HepG2 (cell line): Measurements from ENCODE around the gene FABP1.

Source experiments
- ASH2L ChIP-seq: fragments of 300-600, 200-600 bp; sonication (generic); IDR thresholded peaks from 2 replicates; pipeline ENCODE4 v1.7.0; 2017; ENCODE audit warnings: low read depth, mild to moderate bottlenecking, moderate library complexity, mixed read lengths, low read length; ENCODE audit not compliant: insufficient read length
- ATF3 ChIP-seq: sonication (generic); formaldehyde crosslinking; IDR thresholded peaks from 2 replicates; pipeline ENCODE4 v1.4.0; 2020; ENCODE audit warnings: missing genetic modification reagents
- CTCF ChIP-seq: sonication (generic); formaldehyde crosslinking; IDR thresholded peaks from 2 replicates; pipeline ENCODE4 v1.5.0; 2020; ENCODE audit warnings: mild to moderate bottlenecking, missing genetic modification reagents, moderate library complexity
- EZH2 ChIP-seq: conservative IDR thresholded peaks from 2 replicates; pipeline ENCODE4 v1.6.1; 2012; ENCODE audit warnings: mild to moderate bottlenecking, low read depth, low read length, moderate library complexity
- KLF6 ChIP-seq: IDR thresholded peaks from 2 replicates; pipeline ENCODE4 v1.8.0; 2016; ENCODE audit warnings: missing biosample characterization, missing genetic modification reagents
- NR1H2 ChIP-seq: sonication (generic); formaldehyde crosslinking; IDR thresholded peaks from 2 replicates; pipeline ENCODE4 v1.8.1; 2022; ENCODE audit warnings: low read depth, missing genetic modification reagents, borderline replicate concordance
- POLR2A ChIP-seq, 2 experiments: IDR thresholded peaks; 2 replicates each; pipeline ENCODE4 v1.6.1; 2011; ENCODE audit warnings: low read depth in 2 of 2, low read length in 2 of 2, mild to moderate bottlenecking in 1 of 2, moderate library complexity in 1 of 2; ENCODE audit not compliant: insufficient read depth in 1 of 2
- RNF2 ChIP-seq: fragments of 450-650 bp; conservative IDR thresholded peaks from 2 replicates; pipeline ENCODE4 v1.6.1; 2016; ENCODE audit warnings: low read depth
- ZBTB21 ChIP-seq: sonication (generic); formaldehyde crosslinking; IDR thresholded peaks from 2 replicates; pipeline ENCODE4 v1.4.0; 2020; ENCODE audit warnings: missing genetic modification reagents
- ZNF737 ChIP-seq: sonication (generic); formaldehyde crosslinking; IDR thresholded peaks from 2 replicates; pipeline ENCODE4 v1.5.0; 2020; ENCODE audit warnings: missing genetic modification reagents, mild to moderate bottlenecking, borderline replicate concordance
- ZNF782 ChIP-seq: sonication (generic); formaldehyde crosslinking; IDR thresholded peaks from 2 replicates; pipeline ENCODE4 v1.4.0; 2020; ENCODE audit warnings: missing genetic modification reagents, mild to moderate bottlenecking, borderline replicate concordance
- TF ChIP-seq, protein P1 (sequence below): sonication (generic); formaldehyde crosslinking; IDR thresholded peaks from 2 replicates; pipeline ENCODE4 v1.9.0; 2021; ENCODE audit warnings: missing genetic modification reagents, borderline replicate concordance

- TF ChIP-seq RNF2 (no peak), POLR2A (IDR thresholded peaks at IDR 0.05; ENCODE audit: insufficient read depth in 1 of 2, low read depth in 2 of 2, low read length in 2 of 2) (no peak), ATF3 (CRISPR knock-in tag) (no peak), ZNF782 (no peak), NR1H2 (CRISPR knock-in tag) (no peak), KLF6 (no peak), EZH2 (no peak), ZBTB21 (no peak), CTCF (CRISPR knock-in tag) (no peak), ZNF737 (CRISPR knock-in tag) (no peak), ASH2L (no peak)
- TF ChIP-seq, protein P1, sequence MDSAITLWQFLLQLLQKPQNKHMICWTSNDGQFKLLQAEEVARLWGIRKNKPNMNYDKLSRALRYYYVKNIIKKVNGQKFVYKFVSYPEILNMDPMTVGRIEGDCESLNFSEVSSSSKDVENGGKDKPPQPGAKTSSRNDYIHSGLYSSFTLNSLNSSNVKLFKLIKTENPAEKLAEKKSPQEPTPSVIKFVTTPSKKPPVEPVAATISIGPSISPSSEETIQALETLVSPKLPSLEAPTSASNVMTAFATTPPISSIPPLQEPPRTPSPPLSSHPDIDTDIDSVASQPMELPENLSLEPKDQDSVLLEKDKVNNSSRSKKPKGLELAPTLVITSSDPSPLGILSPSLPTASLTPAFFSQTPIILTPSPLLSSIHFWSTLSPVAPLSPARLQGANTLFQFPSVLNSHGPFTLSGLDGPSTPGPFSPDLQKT (CRISPR knock-in tag) = no peak
These were observed 31.6 kb upstream of the FABP1 start for GRCh38 chr2:88159481-88159880.
